ENCODE data around the gene ITPA. TPM values are rescaled to one million over a fixed set of nuclear protein-coding genes. Genes with fewer than 3 reads are reported as not detected.

The ITPA gene
- total and polyA plus RNA-seq, 2 of the 13 experiments (the other 11 are each of a cell fraction or from before 2014, with no cell fraction given), result 60.1 to 103 TPM

GRCh38 chr20:3209257-3209945 is at the start of gene ITPA (continued):
- peak; percentile 74 for TF ChIP-seq HNRNPLL (IDR thresholded peaks at IDR 0.05; ENCODE audit: low read depth, low read length, poor library complexity, severe bottlenecking)
- peak; percentile 68; the same call in 1 of the 2 replicates for TF ChIP-seq IRF9 (CRISPR knock-in tag; IDR thresholded peaks at IDR 0.05; ENCODE audit: borderline replicate concordance)
- peak; percentile 98 for TF ChIP-seq DNMT3B (CRISPR knock-in tag; conservative IDR thresholded peaks at IDR 0.05)
- TF ChIP-seq STAT6 (CRISPR knock-in tag; IDR thresholded peaks at IDR 0.05; ENCODE audit: borderline replicate concordance), result peak; percentile 76; the same call in 1 of the 2 replicates
- TF ChIP-seq RXRB (CRISPR knock-in tag; IDR thresholded peaks at IDR 0.05; ENCODE audit: borderline replicate concordance), result peak; percentile 68
- TF ChIP-seq BHLHE40 (IDR thresholded peaks at IDR 0.05; ENCODE audit: low read length), result peak; percentile 19; the same call in 1 of the 2 replicates
- peak; percentile 83 for TF ChIP-seq MEF2D (CRISPR knock-in tag; IDR thresholded peaks at IDR 0.05)
- TF ChIP-seq REST (IDR thresholded peaks at IDR 0.05; ENCODE audit: borderline replicate concordance in 1 of 2, low read depth in 1 of 2, low read length in 2 of 2), result peak in 1 of 2 experiments; percentile 48; a peak in 1 of 4 replicates
- no peak for TF ChIP-seq HNRNPUL1 (IDR thresholded peaks at IDR 0.05; ENCODE audit: low read depth, low read length)
- peak; percentile 88 for TF ChIP-seq ZNF501 (CRISPR knock-in tag; IDR thresholded peaks at IDR 0.05)
- no peak for TF ChIP-seq SP1 (IDR thresholded peaks at IDR 0.05)
- no peak; the same call in 1 of the 2 replicates for TF ChIP-seq SP1 (CRISPR knock-in tag; IDR thresholded peaks at IDR 0.05)
- TF ChIP-seq ATF7-NPFF (CRISPR knock-in tag; IDR thresholded peaks at IDR 0.05; ENCODE audit: low read depth), result peak; percentile 73
- 0 out of 2 replicates have a peak, but pooled peaks have one; percentile 52 for TF ChIP-seq RAD21 (CRISPR knock-in tag; IDR thresholded peaks at IDR 0.05)
- TF ChIP-seq ETV6 (CRISPR knock-in tag; conservative IDR thresholded peaks at IDR 0.05), result peak; percentile 97
- TF ChIP-seq MIER3 (CRISPR knock-in tag; IDR thresholded peaks at IDR 0.05; ENCODE audit: borderline replicate concordance), result peak; percentile 35; the same call in 1 of the 2 replicates
- peak; percentile 98 for TF ChIP-seq POLR2G (IDR thresholded peaks at IDR 0.05; ENCODE audit: low read depth, low read length)
- TF ChIP-seq TBX3 (IDR thresholded peaks at IDR 0.05; ENCODE audit: borderline replicate concordance), result no peak
- TF ChIP-seq SMARCE1 (IDR thresholded peaks at IDR 0.05; ENCODE audit: borderline replicate concordance), result no peak
- no peak for TF ChIP-seq NONO (IDR thresholded peaks at IDR 0.05)
- peak; percentile 72 for TF ChIP-seq NONO (CRISPR knock-in tag; conservative IDR thresholded peaks at IDR 0.05)
- TF ChIP-seq ZBTB7A (CRISPR knock-in tag; IDR thresholded peaks at IDR 0.05), result peak; percentile 97
- TF ChIP-seq ATF3 (CRISPR knock-in tag; IDR thresholded peaks at IDR 0.05), result peak; percentile 36; the same call in 1 of the 2 replicates

All from HepG2 (cell line).